Measurements from ENCODE around the gene IST1.

The IST1 gene

DNA sequence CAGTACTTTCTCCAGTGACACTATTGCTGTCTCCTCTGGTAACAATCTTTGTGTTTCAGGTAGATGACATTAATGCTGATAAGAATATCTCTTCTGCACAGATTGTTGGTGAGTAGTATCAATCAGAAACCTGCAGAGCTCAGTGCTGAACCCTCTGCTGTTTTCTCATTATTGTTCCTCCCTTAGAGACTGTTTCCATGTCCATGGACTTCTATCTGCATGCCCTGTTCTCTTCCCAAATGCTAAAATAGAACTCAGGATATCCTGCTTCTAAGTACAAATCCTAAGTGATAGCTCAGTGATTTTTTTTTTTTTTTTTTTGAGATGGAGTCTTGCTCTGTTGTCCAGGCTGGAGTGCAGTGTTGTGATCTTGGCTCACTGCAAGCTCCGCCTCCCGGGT, 29.4 kb downstream of the IST1 start:
- no peaks in the 10 kb centered on the region for H3K27me3 ChIP-seq (ENCODE audit: insufficient read depth, low read length)
- no peak overlapping the region for H3K4me3 ChIP-seq (ENCODE audit: low read length)
- no peak overlapping the region for H3K9ac ChIP-seq (ENCODE audit: low read depth, low read length)
- H3K36me3 ChIP-seq (ENCODE audit: insufficient read depth, low read depth, low read length): peaks cover 99% of the 10 kb centered on the region
- no peaks in the 10 kb centered on the region for H3K4me1 ChIP-seq (ENCODE audit: insufficient read depth, low read length)
- H3K27ac ChIP-seq (ENCODE audit: low read length): no peak overlapping the region
- no peaks in the 10 kb centered on the region for H3K9me3 ChIP-seq (ENCODE audit: insufficient read depth, low read depth, low read length)

DNA sequence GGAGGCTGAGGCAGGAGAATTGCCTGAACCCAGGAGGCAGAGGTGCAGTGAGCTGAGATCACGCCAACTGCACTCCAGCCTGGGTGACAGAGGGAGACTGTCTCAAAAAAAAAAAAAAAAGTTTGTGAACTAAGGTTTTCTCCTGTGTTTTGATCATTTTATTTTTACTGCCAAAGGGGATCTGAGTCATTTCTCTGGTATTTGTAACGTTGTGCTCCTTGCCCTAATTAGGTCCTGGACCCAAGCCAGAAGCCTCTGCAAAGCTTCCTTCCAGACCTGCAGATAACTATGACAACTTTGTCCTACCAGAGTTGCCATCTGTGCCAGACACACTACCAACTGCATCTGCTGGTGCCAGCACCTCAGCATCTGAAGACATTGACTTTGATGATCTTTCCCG, 32.1 kb downstream of the IST1 start:
- H3K9ac ChIP-seq (ENCODE audit: low read depth, low read length): no peak overlapping the region
- H3K27me3 ChIP-seq (ENCODE audit: insufficient read depth, low read length): no peaks in the 10 kb centered on the region
- peaks cover 98% of the 10 kb centered on the region for H3K36me3 ChIP-seq (ENCODE audit: insufficient read depth, low read depth, low read length)
- no peak overlapping the region for H3K27ac ChIP-seq (ENCODE audit: low read length)
- H3K4me1 ChIP-seq (ENCODE audit: insufficient read depth, low read length): no peaks in the 10 kb centered on the region
- H3K4me3 ChIP-seq (ENCODE audit: low read length): no peak overlapping the region
- H3K9me3 ChIP-seq (ENCODE audit: insufficient read depth, low read depth, low read length): no peaks in the 10 kb centered on the region

DNA sequence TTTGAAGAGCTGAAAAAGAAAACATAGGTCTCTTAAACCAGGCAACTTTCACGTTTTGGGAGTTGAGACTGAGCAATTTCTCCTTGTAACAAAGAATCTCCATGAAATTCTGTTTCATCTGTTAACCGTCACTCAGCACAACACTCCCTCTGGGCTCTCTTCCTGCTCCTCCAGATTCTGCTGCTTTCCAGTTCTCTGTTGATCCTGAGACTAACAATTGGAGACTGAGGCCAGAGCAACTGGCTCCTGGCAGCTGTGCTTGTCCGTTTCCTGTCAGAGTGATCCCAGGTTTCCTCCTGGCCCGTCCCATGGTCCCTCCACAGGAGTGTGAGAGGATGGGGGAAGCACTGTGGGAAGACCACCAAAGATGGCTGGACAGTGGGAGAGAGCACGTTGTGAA, 32.5 kb downstream of the IST1 start:
- Histone ChIP-seq H3K36me3 (ENCODE audit: insufficient read depth, low read depth, low read length) (peaks cover 94% of the 10 kb centered on the region), H3K4me3 (ENCODE audit: low read length) (no peak overlapping the region), H3K9ac (ENCODE audit: low read depth, low read length) (no peak overlapping the region), H3K9me3 (ENCODE audit: insufficient read depth, low read depth, low read length) (no peaks in the 10 kb centered on the region), H3K4me1 (ENCODE audit: insufficient read depth, low read length) (no peaks in the 10 kb centered on the region), H3K27me3 (ENCODE audit: insufficient read depth, low read length) (no peaks in the 10 kb centered on the region), H3K27ac (ENCODE audit: low read length) (no peak overlapping the region)

DNA sequence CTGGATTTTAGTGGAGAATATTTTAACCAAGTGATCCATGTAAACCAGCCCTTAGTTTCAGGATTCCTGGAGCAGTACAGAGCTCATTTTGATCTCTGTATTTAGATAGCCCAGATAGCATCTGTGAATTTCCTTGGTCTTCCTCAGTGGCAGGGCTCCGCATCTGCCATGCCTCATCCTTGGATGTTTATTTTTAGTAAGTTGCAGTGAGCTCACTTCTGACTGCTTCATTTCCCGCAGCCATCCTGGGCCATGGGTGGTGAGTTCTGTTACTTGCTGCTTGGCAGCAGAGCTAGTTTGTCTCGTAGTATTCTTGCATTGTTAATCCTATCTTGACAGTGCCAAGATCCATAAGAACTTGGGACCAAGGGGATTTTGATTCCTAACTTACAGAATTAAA, 33.7 kb downstream of the IST1 start:
- Histone ChIP-seq H3K9me3 (ENCODE audit: insufficient read depth, low read depth, low read length) (no peaks in the 10 kb centered on the region), H3K27me3 (ENCODE audit: insufficient read depth, low read length) (no peaks in the 10 kb centered on the region), H3K4me1 (ENCODE audit: insufficient read depth, low read length) (no peaks in the 10 kb centered on the region), H3K9ac (ENCODE audit: low read depth, low read length) (no peak overlapping the region), H3K36me3 (ENCODE audit: insufficient read depth, low read depth, low read length) (peaks cover 94% of the 10 kb centered on the region), H3K27ac (ENCODE audit: low read length) (no peak overlapping the region), H3K4me3 (ENCODE audit: low read length) (no peak overlapping the region)

DNA sequence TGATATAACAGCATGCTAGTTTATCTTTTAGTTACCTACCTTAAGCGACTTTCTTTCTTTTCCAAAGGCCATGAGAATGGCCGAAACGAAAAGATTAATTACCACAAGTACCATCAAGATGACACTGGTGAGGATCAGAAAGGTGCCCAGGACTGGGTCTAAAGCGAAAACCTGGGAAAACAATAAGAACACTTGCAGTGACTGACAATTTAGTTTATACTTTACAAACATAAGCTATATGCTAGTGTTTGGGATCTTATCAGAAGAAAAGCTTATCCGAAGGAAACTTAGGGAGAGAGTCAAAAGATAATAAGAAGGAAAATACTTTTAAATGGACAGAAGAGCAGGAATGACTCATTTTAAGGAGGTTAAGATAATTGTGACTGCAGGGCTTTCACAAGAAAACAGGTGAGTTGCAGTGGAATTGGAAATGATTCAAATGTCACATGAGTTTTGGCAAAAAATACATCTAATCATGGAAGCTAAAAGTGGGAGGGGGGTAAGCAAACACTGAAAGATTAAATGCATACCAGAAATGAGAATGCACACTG, 34.8 kb downstream of the IST1 start:
- Histone ChIP-seq H3K36me3 (ENCODE audit: insufficient read depth, low read depth, low read length) (peaks cover 94% of the 10 kb centered on the region), H3K9me3 (ENCODE audit: insufficient read depth, low read depth, low read length) (no peaks in the 10 kb centered on the region), H3K9ac (ENCODE audit: low read depth, low read length) (no peak overlapping the region), H3K4me3 (ENCODE audit: low read length) (no peak overlapping the region), H3K27ac (ENCODE audit: low read length) (no peak overlapping the region), H3K27me3 (ENCODE audit: insufficient read depth, low read length) (no peaks in the 10 kb centered on the region), H3K4me1 (ENCODE audit: insufficient read depth, low read length) (no peaks in the 10 kb centered on the region)

DNA sequence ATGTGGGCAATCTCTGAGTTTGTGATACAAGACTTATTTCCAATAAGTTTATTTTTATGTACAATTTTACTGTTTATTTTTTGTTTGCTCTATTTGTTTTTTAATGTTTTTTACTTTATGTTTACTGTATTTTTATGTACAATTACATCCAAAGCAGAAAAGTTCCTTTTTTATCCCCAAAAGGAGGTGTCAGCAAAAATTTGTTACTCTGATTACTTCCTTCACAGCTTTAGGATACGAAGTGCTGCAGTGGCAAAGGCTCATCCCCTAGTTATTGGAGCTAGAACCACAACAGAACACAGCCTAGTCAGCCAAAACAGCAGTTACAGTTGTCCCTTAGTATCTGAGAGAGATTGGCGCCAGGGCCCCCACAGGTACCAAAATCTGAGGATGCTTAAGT, 35.7 kb downstream of the IST1 start:
- H3K9me3 ChIP-seq (ENCODE audit: insufficient read depth, low read depth, low read length): no peaks in the 10 kb centered on the region
- H3K9ac ChIP-seq (ENCODE audit: low read depth, low read length): no peak overlapping the region
- no peak overlapping the region for H3K4me3 ChIP-seq (ENCODE audit: low read length)
- no peak overlapping the region for H3K27ac ChIP-seq (ENCODE audit: low read length)
- H3K36me3 ChIP-seq (ENCODE audit: insufficient read depth, low read depth, low read length): peaks cover 90% of the 10 kb centered on the region
- H3K27me3 ChIP-seq (ENCODE audit: insufficient read depth, low read length): no peaks in the 10 kb centered on the region
- no peaks in the 10 kb centered on the region for H3K4me1 ChIP-seq (ENCODE audit: insufficient read depth, low read length)

DNA sequence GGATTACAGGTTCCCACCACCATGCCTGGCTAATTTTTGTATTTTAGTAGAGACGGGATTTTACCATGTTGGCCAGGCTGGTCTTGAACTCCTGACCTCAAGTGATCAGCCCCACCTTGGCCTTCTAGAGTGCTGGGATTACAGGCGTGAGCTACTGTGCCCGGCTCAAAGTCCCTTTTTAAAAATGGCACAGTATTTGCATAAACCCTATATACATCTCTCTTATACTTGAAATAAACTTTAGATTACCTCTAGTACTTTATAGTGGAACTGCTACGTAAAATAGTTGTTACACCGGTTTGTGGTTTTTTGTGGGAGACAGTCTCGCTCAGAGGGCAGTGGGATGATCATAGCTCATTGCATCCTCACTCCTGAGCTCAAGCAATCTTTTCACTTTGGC, 36.3 kb downstream of the IST1 start:
- H3K36me3 ChIP-seq (ENCODE audit: insufficient read depth, low read depth, low read length): peaks cover 84% of the 10 kb centered on the region
- no peaks in the 10 kb centered on the region for H3K27me3 ChIP-seq (ENCODE audit: insufficient read depth, low read length)
- H3K4me1 ChIP-seq (ENCODE audit: insufficient read depth, low read length): no peaks in the 10 kb centered on the region
- no peak overlapping the region for H3K27ac ChIP-seq (ENCODE audit: low read length)
- H3K9me3 ChIP-seq (ENCODE audit: insufficient read depth, low read depth, low read length): no peaks in the 10 kb centered on the region
- H3K4me3 ChIP-seq (ENCODE audit: low read length): no peak overlapping the region
- no peak overlapping the region for H3K9ac ChIP-seq (ENCODE audit: low read depth, low read length)

DNA sequence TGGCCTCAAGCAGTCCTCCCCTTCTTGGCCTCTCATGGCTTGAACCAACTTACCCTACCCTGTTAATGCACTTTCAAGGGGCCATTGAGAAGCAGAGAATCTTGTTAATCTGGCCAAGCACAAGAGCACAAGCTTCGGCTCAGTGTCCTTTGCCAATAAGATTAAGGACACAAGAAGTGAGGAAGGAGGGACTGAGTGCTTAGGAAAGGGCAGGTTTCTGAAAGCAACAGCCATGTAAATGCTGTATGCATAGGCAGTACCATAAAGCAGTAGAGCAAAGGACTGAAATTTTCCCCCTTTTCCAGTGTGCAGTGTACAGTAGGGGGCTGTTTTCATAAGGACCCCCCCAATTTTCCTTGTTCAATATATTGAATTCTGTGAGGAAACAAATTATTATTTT, 37.7 kb downstream of the IST1 start:
- Histone ChIP-seq H3K27me3 (ENCODE audit: insufficient read depth, low read length) (no peaks in the 10 kb centered on the region), H3K9me3 (ENCODE audit: insufficient read depth, low read depth, low read length) (no peaks in the 10 kb centered on the region), H3K36me3 (ENCODE audit: insufficient read depth, low read depth, low read length) (peaks cover 70% of the 10 kb centered on the region), H3K4me1 (ENCODE audit: insufficient read depth, low read length) (no peaks in the 10 kb centered on the region; the same call in 1 of the 2 replicates), H3K9ac (ENCODE audit: low read depth, low read length) (no peak overlapping the region), H3K27ac (ENCODE audit: low read length) (no peak overlapping the region), H3K4me3 (ENCODE audit: low read length) (no peak overlapping the region)

DNA sequence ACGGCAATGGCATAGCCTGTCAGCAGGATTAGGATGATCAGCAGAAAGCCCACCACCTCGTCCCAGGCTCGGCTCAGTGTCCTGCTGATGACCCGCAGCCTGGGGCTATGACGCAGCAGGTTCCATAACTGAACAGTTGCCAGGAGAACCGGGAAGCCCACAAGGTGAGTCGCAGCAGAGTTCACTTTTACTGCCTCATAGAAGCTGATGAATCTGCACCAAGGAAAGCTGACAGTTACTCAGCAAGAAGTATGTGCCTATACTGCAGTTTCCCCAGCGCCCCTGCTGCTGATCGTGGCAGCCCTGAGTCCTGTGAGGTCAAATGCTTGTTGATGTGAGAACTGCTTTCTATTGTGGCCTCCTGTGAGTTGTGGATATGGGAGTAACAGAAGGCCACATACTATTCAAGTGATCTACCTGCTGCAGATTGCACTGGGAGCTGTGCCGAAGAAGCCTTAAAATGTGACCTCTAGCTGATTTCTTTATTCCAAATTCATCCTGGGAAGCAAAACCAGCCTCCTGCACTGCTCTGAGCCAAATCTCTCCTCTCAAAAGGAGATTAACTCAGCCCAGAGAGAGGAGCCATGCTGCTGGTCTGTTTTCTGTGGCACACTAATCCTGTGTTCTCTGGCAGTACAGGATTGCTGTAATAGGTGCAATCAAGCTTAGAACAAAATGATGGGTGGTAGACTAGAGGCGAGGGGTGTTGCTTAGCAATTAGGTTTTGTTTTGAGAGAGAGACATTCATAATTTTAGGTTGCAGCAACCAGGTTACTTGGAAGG, 38.8 kb downstream of the IST1 start:
- Histone ChIP-seq H3K4me3 (ENCODE audit: low read length) (no peak overlapping the region), H3K9ac (ENCODE audit: low read depth, low read length) (no peak overlapping the region), H3K27me3 (ENCODE audit: insufficient read depth, low read length) (no peaks in the 10 kb centered on the region), H3K4me1 (ENCODE audit: insufficient read depth, low read length) (no peaks in the 10 kb centered on the region; the same call in 1 of the 2 replicates), H3K9me3 (ENCODE audit: insufficient read depth, low read depth, low read length) (no peaks in the 10 kb centered on the region), H3K36me3 (ENCODE audit: insufficient read depth, low read depth, low read length) (peaks cover 59% of the 10 kb centered on the region), H3K27ac (ENCODE audit: low read length) (no peak overlapping the region)

DNA sequence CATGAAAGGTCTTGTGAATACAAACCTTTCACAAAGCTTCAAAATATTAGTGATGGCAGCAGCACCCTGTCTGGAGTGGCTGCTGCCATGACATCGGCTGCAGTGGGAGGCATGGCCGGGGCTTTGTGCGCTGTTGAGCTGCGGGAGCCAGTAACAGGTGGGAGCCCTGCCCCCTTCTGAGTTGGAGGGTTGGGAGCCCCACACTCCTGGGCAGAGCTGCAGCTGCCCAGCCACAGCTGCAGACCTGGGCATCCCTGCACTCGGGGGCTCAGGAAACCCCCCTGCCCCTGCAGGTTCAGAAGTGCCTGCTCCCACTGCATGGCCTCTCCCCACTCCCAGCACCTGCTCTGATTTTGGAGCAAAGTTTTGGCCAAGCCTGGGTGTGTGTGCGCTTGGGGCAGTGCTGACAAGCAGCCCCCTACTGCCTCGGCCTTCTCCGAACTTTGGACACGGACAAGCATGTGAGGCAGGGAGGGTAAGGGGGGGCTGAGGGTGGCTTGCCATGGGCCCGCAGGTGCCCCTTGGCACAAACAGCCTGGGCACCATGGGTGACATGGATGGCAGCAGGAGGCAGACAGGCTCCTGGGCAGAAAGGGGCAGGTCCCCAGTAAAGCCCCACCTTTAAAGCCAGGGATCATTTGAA, 42.7 kb downstream of the IST1 start:
- Histone ChIP-seq H3K4me1 (ENCODE audit: insufficient read depth, low read length) (no peaks in the 10 kb centered on the region; the same call in 1 of the 2 replicates), H3K4me3 (ENCODE audit: low read length) (no peak overlapping the region), H3K27ac (ENCODE audit: low read length) (no peak overlapping the region), H3K36me3 (ENCODE audit: insufficient read depth, low read depth, low read length) (peaks cover 25% of the 10 kb centered on the region), H3K27me3 (ENCODE audit: insufficient read depth, low read length) (no peaks in the 10 kb centered on the region), H3K9me3 (ENCODE audit: insufficient read depth, low read depth, low read length) (no peaks in the 10 kb centered on the region), H3K9ac (ENCODE audit: low read depth, low read length) (no peak overlapping the region)

DNA sequence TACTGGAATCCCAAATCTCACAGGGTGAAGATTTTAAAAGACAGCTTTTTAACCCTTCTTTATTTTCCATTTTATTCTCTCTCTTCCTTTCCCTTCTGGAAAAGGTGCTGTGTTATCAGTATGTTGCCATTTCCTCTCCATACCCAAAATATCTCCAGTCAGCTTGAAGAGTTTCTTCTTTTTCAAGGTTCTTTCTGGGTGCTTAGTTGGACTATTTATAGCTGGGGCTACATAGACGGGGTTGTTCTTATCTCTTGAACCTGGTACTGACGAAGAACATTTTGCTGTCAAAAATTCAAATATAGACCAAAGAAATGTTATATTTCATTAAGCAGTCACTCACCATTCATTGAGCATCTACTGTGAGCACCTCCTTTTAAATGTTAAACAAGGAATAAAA, 48.6 kb downstream of the IST1 start:
- no peak overlapping the region for H3K27ac ChIP-seq (ENCODE audit: low read length)
- H3K9ac ChIP-seq (ENCODE audit: low read depth, low read length): no peak overlapping the region
- no peak overlapping the region for H3K4me3 ChIP-seq (ENCODE audit: low read length)
- H3K36me3 ChIP-seq (ENCODE audit: insufficient read depth, low read depth, low read length): no peaks in the 10 kb centered on the region
- no peaks in the 10 kb centered on the region for H3K4me1 ChIP-seq (ENCODE audit: insufficient read depth, low read length)
- no peaks in the 10 kb centered on the region for H3K27me3 ChIP-seq (ENCODE audit: insufficient read depth, low read length)
- H3K9me3 ChIP-seq (ENCODE audit: insufficient read depth, low read depth, low read length): no peaks in the 10 kb centered on the region

DNA sequence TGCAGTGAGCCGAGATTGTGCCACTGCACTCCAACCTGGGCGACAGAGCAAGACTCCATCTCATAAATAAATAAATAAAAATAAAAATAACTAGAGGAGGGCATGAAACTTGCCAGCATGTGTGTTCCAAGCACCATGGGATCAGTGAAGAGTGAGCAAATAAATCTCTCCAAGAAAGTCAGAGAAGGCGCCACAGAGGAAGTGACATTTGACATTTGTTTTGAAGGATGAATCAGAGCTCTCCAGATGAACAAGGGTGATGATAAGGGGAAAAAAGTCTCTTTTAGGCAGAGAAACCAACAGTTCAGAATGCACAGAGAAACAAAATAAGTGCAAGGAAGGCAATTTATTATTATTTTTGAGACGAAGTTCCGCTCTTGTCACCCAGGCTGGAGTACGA, 50.3 kb downstream of the IST1 start:
- Histone ChIP-seq H3K9me3 (ENCODE audit: insufficient read depth, low read depth, low read length) (no peaks in the 10 kb centered on the region), H3K9ac (ENCODE audit: low read depth, low read length) (no peak overlapping the region), H3K27me3 (ENCODE audit: insufficient read depth, low read length) (no peaks in the 10 kb centered on the region), H3K36me3 (ENCODE audit: insufficient read depth, low read depth, low read length) (no peaks in the 10 kb centered on the region), H3K4me1 (ENCODE audit: insufficient read depth, low read length) (no peaks in the 10 kb centered on the region), H3K4me3 (ENCODE audit: low read length) (no peak overlapping the region), H3K27ac (ENCODE audit: low read length) (no peak overlapping the region)
